SW 1271 (cell line): ENCODE data around the gene S100A10.

Experiments used
- DNase-seq, 2 experiments: peaks; one replicate each; lab custom pipeline; 2025; lab: John Stamatoyannopoulos, UW

S100A10 gene

DNA sequence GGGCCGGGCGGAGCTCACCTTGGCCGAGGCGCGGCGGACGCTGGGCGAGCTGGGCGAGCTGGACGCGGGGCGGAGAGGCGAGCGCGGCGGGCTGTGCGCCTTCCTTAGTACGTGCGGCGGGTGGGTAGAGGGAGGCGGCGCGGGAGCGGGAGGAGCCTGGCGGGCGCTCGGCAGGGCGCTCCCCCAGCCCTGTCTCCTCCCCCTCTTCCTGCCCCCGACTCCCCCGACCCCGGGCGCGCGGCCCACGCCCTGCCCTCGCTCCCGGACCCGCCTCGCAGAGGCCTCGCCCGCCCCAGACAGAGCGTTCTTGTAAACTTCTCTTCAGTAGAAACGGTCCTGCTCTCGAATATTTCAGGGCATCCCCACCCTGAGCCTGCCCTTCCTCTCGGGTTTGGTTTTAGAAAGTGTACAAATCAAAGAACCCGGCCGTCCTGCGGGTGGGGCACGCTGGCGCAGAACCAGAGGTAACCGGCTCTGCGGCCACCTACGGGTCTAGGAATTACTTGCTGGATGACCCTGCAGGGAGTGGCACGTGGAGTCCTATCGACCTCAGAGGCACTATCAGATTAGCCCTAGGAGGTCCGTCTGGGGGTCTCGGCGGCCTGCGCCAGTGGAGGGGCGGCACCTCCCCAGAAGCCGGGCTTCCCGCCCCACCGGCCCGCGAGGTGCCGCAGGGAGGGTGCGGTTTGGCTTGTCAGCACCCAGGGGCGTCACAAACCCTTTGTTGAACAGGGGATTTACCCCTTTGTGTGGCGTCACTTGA is at the start of gene S100A10:
Gene S100A10 (minus strand): TSS at position 126 of the 763 bp plus-strand sequence. CDS start 7,629 bp downstream, outside the sequence.
- peak in 1 of 2 experiments; percentile 63 for DNase-seq

DNA sequence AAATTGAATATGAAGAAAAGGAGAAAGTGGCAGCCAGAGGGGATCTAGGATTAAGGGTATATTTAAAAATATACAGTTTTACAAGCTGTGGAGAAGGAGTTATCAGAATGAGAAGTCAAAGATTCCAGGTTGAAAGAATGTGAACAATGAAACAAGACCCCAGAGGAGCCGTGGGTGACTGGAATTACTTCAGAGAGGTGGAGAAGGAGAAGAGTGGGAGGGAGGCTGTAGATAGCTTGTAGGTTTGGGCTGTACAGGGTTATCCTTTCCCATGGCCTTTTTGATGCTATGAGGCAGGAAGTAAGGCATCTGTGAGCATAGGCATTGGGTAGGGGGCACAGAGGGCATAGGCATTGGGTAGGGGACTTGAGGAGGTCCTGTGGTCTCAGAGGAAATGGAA is 48.4 kb upstream of the S100A10 start:
- DNase-seq: no peak

DNA sequence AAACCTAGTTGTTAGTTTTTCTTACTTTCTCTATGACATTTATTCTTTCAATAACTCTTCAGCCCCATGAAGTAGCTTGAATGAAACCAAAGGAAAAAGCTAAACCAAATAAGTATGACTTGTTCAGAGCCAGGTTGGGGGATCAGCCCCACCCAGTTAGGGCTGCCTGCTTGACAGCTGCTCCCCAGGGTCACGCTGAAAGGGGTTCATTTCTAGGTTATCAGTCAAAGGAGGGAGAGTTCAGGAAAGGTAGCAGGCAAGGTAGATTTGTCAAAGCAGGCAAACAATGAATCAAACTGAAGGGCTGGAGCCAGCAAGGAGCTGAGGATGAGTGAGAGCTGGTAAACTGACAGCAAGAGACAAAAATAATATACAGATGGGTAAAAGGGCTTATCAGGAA is 46.2 kb upstream of the S100A10 start:
- DNase-seq: no peak

GRCh38 chr1:152039461-152039860 is 45.8 kb upstream of the S100A10 start:
- no peak for DNase-seq

DNA sequence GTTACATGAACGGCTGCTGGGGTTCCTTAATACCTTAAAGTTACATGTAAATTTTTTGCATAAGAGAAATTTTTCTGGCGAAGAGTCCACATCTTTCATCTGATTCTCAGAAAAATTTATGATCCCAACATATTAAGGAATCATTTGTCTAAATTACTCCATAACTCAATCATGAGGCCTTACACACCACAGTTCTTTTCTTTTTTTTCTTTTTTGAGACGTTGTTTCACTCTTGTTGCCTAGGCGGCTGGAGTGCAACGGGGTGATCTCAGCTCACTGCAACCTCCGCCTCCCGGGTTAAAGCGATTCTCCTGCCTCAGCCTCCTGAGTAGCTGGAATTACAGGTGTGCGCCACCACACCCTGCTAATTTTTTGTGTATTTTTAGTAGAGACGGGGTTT is 45.2 kb upstream of the S100A10 start:
- DNase-seq: no peak

DNA sequence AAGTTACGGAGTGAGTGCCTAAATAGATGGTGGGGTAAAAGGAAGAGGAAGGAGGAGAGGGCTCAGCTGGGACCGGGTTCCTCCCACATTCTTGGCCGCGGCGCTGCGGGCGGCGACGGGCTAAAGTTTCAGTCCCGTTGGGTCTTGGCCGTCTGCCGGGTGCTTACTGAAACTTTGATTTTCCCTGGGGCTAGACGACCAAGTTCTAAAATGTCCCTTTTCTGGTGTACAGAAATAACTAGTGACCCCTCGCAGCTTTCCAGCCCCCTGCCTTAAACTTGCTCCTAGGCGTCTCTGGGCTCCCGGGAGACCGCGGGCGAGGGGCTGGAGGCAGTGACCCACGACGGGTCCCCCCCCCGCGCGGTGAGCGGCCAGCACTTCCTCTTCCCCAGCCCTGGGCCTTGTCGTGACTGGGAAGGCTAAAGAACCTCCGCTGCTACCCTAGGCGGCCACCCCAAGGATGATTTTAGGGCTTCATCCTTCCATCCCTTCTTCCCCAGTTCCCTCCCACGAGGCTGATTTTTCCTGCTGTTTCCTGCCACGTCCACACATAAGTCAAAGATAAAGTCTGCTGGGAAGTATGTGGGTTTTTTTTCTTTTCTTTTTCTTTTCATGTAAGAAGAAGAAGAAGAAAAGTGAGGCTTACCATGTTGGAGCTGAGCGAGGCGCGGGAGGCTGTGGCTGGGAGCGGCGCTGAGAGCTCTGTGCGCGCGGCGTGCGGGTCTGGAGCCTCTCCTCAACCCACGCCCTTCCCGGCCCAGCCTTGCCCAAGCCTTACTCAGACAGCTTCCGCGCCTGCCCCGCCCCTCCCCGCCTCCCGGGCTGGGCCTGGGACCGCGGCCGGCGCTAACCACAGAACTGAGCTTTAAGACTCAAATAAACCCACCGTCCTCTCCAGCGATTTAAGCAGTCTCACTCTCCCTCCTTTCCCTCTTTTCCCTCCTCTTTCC is 42.9 kb upstream of the S100A10 start, which contains the start of gene S100A11:
Gene S100A11 (minus strand): TSS at position 738 of the 950 bp plus-strand sequence. CDS start 89 bp downstream, at position 649.
- DNase-seq: peak; percentile 27 to 58

GRCh38 chr1:152035539-152036266 is 42.0 kb upstream of the S100A10 start:
- DNase-seq: peak in 1 of 2 experiments; percentile 44

GRCh38 chr1:152034654-152035538 is 41.2 kb upstream of the S100A10 start:
- DNase-seq: peak; percentile 32 to 67

DNA sequence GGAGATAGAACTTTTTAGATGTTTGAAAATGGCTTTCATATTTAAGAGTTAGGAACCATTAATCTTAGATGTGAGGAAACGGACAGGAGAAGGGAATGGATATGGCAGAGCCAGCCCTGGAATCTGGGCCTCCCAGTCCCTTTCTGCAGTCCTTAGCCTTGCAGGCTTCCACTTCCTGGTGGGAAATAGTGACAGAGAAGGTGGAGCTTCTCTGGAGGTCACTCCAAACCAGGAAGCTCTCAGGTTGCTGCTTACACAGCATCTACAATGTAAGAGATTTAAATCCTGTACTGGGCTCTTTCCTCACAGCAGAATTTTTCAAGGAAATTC is 40.6 kb upstream of the S100A10 start:
- DNase-seq: no peak

DNA sequence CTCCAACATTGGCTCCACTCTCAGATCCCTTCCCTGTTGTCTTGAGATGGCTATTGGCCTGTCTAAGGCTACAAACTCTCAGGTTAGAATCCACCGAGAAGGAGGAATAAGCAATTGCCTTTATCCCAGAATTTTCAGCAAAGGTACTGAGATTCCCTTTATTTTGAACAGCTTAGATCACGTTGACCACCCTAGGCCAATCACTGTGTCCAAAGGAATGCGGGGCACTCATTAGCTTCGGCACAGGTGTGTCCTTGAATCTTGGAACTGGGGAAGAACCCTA is 36.2 kb upstream of the S100A10 start:
- no peak for DNase-seq

DNA sequence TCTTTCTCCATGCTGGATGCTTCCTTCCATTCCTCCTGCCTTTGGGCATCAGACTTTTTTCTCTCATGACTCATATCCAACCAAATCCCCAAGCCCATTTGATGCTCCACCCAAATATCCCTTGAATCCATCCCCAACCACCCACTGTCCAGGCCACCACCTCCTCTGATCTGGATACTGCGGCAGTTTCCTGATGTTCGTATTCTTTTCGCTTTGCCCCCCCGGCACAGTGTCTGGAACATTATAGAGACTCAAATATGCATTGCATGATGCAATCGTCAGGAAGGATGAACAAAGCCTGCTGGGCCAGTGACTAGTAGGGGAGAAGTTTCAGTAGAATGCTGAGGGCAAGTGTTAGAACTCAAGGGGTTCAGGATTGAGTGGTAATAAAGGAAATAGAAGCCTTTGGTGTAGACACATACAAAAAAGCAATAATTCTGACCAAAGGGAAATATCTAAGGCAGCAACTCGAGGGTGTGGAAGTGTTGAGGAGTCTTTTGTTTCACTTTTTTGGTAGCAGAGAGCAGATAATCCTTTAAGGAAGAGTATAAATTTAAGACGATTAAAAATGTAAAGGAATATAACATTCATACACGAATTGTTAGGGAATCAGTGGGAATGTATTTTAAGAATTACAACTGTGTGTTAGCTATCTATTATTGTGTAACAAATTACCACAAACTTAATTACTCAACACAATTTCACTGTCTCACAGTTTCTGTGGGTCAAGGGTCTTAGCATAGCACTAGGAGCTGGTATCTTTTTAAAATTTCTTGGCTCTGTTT is 35.7 kb upstream of the S100A10 start:
- no peak for DNase-seq

DNA sequence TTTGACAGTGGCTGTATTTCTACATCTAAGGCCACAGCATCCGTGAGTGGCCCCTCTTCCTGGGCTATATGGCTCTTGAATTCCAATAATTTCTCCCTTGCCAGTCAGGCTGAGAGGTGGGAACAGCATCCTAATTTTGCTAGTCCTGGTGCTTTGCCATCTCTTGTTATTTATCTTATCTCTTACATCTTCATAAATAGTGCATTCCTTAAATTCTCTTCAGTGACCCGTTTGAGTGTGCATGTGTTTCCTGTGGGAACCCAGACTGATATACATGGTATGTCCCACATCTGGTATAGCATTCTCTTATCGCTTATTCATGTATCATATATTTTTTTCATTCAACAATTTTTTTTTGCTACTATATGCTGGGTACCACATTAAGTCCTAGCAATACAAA is 33.2 kb upstream of the S100A10 start:
- DNase-seq: peak in 1 of 2 experiments; percentile 24

DNA sequence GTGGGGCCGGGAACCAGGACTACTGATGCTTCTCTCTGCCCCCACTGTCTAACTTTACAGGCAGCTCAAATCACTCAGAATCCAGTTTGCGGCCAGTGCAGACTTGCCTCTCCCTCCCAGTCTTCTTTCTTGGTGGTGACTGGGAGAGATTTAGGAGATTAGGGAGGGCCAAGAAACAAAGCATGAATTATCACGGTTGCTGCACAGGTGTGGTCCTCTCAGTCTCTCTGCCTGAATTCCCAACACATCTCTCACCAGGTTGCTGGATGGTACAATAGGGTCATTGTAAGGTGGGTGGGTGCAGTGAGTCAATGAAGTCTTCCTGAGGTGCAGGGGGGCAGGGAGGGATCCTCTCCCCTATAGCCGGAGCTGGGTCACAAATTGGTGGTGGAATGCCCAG is 30.6 kb upstream of the S100A10 start:
- DNase-seq: no peak

DNA sequence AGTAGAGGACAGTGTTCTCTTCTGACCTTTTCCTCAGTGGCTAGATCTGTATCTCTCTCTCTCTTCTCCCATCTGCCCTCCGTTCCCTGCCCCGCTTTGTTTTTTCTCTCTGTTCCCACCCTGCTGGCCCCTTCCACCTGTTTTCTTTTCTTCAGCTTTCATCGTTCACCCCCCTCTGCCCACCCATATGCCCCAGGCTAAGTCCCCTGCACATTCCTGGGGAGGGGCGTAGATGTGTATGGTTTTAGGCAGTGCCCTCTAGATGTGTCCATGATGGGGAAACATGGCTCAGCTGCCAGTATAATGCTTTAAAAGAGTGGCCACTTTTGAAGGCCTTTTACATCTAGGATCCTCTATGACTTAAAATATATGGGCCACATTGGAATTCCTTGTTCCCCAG is 29.6 kb upstream of the S100A10 start:
- DNase-seq: no peak

- no peak for DNase-seq
Measured at GRCh38 chr1:152022474-152022873, 28.8 kb upstream of the S100A10 start.

DNA sequence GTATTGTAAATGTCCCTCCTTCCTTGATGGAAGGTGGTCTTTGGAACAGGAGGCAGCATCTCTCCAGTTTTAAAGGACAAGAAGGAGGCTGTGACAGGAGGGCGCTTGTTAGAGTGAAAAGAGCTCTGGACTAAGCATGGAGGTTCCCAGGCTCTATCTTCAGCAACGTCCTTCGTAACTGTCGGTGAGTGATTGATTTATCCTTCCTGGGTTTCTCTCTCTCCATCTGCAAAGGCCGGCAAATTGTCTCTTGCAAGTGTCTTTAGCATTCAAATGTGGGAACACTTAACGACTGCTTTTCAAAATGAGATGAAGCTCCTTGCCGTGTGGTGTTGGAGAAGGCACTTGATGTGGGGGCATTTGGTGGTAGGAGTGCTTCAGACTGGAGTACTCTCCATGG is 27.9 kb upstream of the S100A10 start:
- DNase-seq: no peak

GRCh38 chr1:152020849-152021248 is 27.2 kb upstream of the S100A10 start:
- no peak for DNase-seq

GRCh38 chr1:152018537-152018936 is 24.9 kb upstream of the S100A10 start:
- peak in 1 of 2 experiments; percentile 1 for DNase-seq

- DNase-seq: no peak
Measured at GRCh38 chr1:152015766-152016165, 22.1 kb upstream of the S100A10 start.

GRCh38 chr1:152014943-152015342 is 21.3 kb upstream of the S100A10 start:
- DNase-seq: no peak
